GM23338 (cell line): ENCODE measurements around the gene MAP3K10.

Experiments
- CREB1 ChIP-seq: fragments of 250-450 bp; sonication (Bioruptor Pico); IDR thresholded peaks from 2 replicates; pipeline ENCODE4 v1.5.0; 2020; ENCODE audit warnings: low read depth, mild to moderate bottlenecking, moderate library complexity
- CTCF ChIP-seq, 2 experiments: fragments of 200-600 bp in 1 of 2; sonication (generic) in 1 of 2; conservative IDR thresholded peaks; 2 replicates each; pipeline versions ENCODE4 v1.5.1 to v1.6.1; 2016 to 2017; ENCODE audit warnings: antibody characterized with exemption in 2 of 2, low read depth in 2 of 2, mild to moderate bottlenecking in 2 of 2, moderate library complexity in 1 of 2
- EZH2 ChIP-seq: fragments of 200-600 bp; sonication (generic); IDR thresholded peaks from one replicate; pipeline ENCODE4 v1.8.0; 2017; ENCODE audit warnings: antibody characterized with exemption, mild to moderate bottlenecking, low read depth; ENCODE audit not compliant: unreplicated experiment
- EZH2phosphoT487 ChIP-seq: fragments of 200-600 bp; sonication (generic); IDR thresholded peaks from one replicate; pipeline ENCODE4 v1.8.1; 2018; ENCODE audit warnings: antibody characterized with exemption; ENCODE audit not compliant: unreplicated experiment
- JUNB ChIP-seq: IDR thresholded peaks from one replicate; pipeline ENCODE4 v1.6.1; 2016; ENCODE audit warnings: antibody characterized with exemption; ENCODE audit not compliant: unreplicated experiment
- NANOG ChIP-seq: IDR thresholded peaks from 2 replicates; pipeline ENCODE4 v1.6.1; 2016; ENCODE audit warnings: antibody characterized with exemption, borderline replicate concordance
- POLR2AphosphoS5 ChIP-seq: IDR thresholded peaks from 2 replicates; pipeline ENCODE4 v1.6.1; 2016; ENCODE audit warnings: antibody characterized with exemption, low read depth
- REST ChIP-seq: IDR thresholded peaks from one replicate; pipeline ENCODE4 v1.6.1; 2018; ENCODE audit warnings: antibody characterized with exemption; ENCODE audit not compliant: unreplicated experiment
- STAT1 ChIP-seq: IDR thresholded peaks from one replicate; pipeline ENCODE4 v1.6.1; 2016; ENCODE audit warnings: antibody characterized with exemption; ENCODE audit not compliant: unreplicated experiment
- ZNF114 ChIP-seq: fragments of 250-450 bp; sonication (Bioruptor Pico); IDR thresholded peaks from 2 replicates; pipeline ENCODE4 v1.5.0; 2020; ENCODE audit warnings: mild to moderate bottlenecking, moderate library complexity
- ZNF331 ChIP-seq: fragments of 250-450 bp; sonication (Bioruptor Pico); IDR thresholded peaks from 2 replicates; pipeline ENCODE4 v1.5.0; 2020; ENCODE audit warnings: low read depth, mild to moderate bottlenecking, moderate library complexity

GRCh38 chr19:40242480-40242879, 51.3 kb downstream of the MAP3K10 start:
- TF ChIP-seq CTCF (conservative IDR thresholded peaks at IDR 0.05; ENCODE audit: low read depth in 2 of 2) = no peak
- TF ChIP-seq POLR2AphosphoS5 = no peak
- TF ChIP-seq EZH2 = no peak
- TF ChIP-seq REST = no peak
- no peak for TF ChIP-seq NANOG
- TF ChIP-seq JUNB = no peak
- TF ChIP-seq CREB1 (CRISPR knock-in tag) = no peak
- no peak for TF ChIP-seq EZH2phosphoT487
- TF ChIP-seq ZNF331 = no peak
- no peak for TF ChIP-seq STAT1
- TF ChIP-seq ZNF114 (CRISPR knock-in tag) = no peak
